Mesothelial cell of epicardium (in vitro differentiated cells): ENCODE measurements around the gene PRKACG. TPM values are rescaled to one million over a fixed set of nuclear protein-coding genes. Genes with fewer than 3 reads are reported as not detected.

Experiments
- DNase-seq, 2 experiments: peaks; one replicate each; pipeline ENCODE4 v3.0.0; 2021; ENCODE audit warnings: low spot score in 2 of 2; ENCODE audit not compliant: unreplicated experiment in 2 of 2
- H3K27ac Mint-ChIP-seq: 2 replicates; pipeline ENCODE4 v1.8.0; 2021; ENCODE audit warnings: mixed read lengths
- H3K27me3 Mint-ChIP-seq: 2 replicates; pipeline ENCODE4 v1.8.0; 2021; ENCODE audit warnings: low read depth, mixed read lengths
- H3K36me3 Mint-ChIP-seq: 2 replicates; pipeline ENCODE4 v1.8.0; 2021; ENCODE audit warnings: mixed read lengths
- H3K4me1 Mint-ChIP-seq: 2 replicates; pipeline ENCODE4 v1.8.0; 2021; ENCODE audit warnings: mixed read lengths
- H3K4me3 Mint-ChIP-seq: 2 replicates; pipeline ENCODE4 v1.8.0; 2021; ENCODE audit warnings: mild to moderate bottlenecking, moderate library complexity, mixed read lengths
- H3K9me3 Mint-ChIP-seq: 2 replicates; pipeline ENCODE4 v1.8.0; 2021; ENCODE audit warnings: mixed read lengths
- total RNA-seq: library from RNA; stranded (reverse); gene quantifications from 3 replicates; pipeline ENCODE4 v1.2.1, GENCODE V29; 2021
- TF ChIP-seq, protein P1 (sequence below): fragments of 200-600 bp; sonication (generic); IDR thresholded peaks from one replicate; pipeline ENCODE4 v1.5.0; 2021; ENCODE audit warnings: antibody characterized with exemption; ENCODE audit not compliant: unreplicated experiment

PRKACG gene
- total RNA-seq, 1 donor from 2014 or later, result not detected

DNA sequence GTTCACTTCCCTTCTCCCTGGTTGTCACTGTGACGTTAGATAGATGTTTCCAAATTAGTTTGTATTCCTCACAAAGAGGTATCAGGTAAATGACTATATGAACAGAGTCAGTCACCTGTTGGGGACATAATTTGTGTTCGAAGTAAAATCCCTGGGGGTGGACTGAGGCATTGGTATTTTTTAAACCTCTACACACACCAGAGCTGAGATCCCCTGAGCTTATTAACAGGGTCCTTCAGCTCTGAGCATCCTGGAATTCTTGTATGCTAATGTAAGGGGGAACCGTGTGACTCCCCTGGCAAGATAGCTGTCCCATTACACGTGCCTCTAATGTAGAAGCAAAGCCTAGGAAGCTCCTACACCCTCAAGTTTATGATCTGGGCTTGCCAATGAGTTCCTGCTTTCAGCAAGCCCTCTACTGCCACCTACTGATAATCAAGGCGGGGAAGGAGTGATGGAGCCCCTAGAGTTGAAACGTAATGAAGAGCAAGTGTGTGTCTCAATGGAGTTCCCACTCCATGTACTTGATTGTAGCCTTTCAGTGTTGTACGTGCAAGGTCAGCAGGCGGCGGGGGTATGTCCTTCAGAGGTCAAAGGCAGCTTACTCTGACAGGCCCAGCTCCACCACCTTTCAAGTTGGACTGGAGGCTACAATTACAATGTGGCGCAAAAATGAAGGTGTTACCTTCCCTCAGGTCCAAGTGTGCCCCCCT is 14.4 kb downstream of the PRKACG start:
- peaks cover 3% of the 10 kb centered on the region for H3K4me1 Mint-ChIP-seq
- no peak overlapping the region for H3K27ac Mint-ChIP-seq
- H3K4me3 Mint-ChIP-seq, result no peak overlapping the region
- peak in 1 of 2 experiments; percentile 63 for DNase-seq
- peaks cover 10% of the 10 kb centered on the region for H3K27me3 Mint-ChIP-seq
- TF ChIP-seq, protein P1, sequence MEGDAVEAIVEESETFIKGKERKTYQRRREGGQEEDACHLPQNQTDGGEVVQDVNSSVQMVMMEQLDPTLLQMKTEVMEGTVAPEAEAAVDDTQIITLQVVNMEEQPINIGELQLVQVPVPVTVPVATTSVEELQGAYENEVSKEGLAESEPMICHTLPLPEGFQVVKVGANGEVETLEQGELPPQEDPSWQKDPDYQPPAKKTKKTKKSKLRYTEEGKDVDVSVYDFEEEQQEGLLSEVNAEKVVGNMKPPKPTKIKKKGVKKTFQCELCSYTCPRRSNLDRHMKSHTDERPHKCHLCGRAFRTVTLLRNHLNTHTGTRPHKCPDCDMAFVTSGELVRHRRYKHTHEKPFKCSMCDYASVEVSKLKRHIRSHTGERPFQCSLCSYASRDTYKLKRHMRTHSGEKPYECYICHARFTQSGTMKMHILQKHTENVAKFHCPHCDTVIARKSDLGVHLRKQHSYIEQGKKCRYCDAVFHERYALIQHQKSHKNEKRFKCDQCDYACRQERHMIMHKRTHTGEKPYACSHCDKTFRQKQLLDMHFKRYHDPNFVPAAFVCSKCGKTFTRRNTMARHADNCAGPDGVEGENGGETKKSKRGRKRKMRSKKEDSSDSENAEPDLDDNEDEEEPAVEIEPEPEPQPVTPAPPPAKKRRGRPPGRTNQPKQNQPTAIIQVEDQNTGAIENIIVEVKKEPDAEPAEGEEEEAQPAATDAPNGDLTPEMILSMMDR, result peak; percentile 60
- H3K9me3 Mint-ChIP-seq, result no peaks in the 10 kb centered on the region
- no peaks in the 10 kb centered on the region for H3K36me3 Mint-ChIP-seq

DNA sequence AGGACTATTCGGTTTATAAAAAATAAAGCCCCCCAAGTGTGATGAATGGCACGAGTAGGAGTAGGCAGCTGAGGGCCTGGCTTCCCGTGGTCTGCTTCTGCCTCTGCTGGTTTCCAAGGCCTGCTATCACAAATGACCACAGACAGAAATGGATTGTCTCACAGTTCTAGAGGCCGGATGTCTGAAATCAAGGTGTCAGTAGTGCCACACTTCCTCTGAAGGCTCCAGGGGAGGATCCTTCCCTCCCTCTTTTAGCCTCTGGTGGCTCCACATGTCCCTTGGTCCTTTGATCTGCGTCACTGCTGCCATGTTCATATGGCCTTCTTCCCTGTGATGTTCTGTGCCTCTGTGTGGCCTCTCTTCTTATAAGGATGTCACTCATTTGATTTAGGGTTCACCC is 15.1 kb downstream of the PRKACG start:
- DNase-seq, result no peak
- Mint-ChIP-seq H3K27me3 (peaks cover 10% of the 10 kb centered on the region), H3K4me1 (peaks cover 3% of the 10 kb centered on the region), H3K27ac (no peak overlapping the region), H3K36me3 (no peaks in the 10 kb centered on the region), H3K9me3 (no peaks in the 10 kb centered on the region), H3K4me3 (no peak overlapping the region)
- TF ChIP-seq, protein P1, result no peak

DNA sequence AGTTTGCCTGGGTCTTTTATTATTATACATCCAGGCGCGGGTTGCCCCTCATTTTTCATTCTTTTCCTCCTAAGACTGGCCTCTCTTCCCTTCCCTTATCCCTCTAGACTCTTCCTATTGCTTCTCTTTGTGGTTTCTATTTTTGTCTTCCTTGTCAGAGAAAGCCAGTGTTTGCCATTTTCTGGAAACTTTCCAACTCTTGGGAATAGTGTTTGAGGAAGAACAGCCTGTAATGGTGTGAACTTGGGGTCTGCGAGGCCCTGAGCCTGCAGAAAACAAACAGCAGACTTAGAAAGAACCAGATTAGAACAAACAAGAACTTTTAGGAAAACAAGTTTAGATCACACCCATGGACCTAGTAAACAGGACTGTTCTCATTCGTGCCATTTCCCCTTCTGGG is 15.5 kb downstream of the PRKACG start:
- peaks cover 3% of the 10 kb centered on the region for H3K4me1 Mint-ChIP-seq
- no peaks in the 10 kb centered on the region for H3K9me3 Mint-ChIP-seq
- no peaks in the 10 kb centered on the region for H3K36me3 Mint-ChIP-seq
- no peak for DNase-seq
- no peak overlapping the region for H3K27ac Mint-ChIP-seq
- peaks cover 10% of the 10 kb centered on the region for H3K27me3 Mint-ChIP-seq
- no peak overlapping the region for H3K4me3 Mint-ChIP-seq
- TF ChIP-seq, protein P1, result no peak

DNA sequence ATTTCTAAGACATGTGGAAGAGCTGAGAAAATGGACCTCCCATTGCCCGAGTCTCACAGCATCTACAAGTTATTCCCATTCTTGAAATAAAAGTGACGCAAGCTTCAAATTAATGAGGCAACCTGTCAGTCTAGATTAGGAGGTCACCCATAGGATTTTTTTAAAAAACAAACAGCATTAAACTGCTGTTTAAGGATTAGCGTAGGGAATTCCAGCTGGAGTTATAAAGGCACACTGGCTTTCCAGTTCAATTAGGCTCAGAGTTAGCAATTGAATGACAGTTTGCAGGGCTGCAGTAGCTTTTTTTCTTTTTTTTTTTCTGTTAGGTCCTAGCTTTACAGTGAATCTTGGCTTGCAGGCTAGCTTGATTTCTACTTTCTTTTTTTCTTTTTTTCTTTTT is 16.2 kb downstream of the PRKACG start:
- no peak overlapping the region for H3K27ac Mint-ChIP-seq
- H3K4me1 Mint-ChIP-seq, result peaks cover 3% of the 10 kb centered on the region
- no peaks in the 10 kb centered on the region for H3K9me3 Mint-ChIP-seq
- H3K4me3 Mint-ChIP-seq, result no peak overlapping the region
- H3K27me3 Mint-ChIP-seq, result peaks cover 8% of the 10 kb centered on the region
- no peaks in the 10 kb centered on the region for H3K36me3 Mint-ChIP-seq
- TF ChIP-seq, protein P1, result no peak
- no peak for DNase-seq

DNA sequence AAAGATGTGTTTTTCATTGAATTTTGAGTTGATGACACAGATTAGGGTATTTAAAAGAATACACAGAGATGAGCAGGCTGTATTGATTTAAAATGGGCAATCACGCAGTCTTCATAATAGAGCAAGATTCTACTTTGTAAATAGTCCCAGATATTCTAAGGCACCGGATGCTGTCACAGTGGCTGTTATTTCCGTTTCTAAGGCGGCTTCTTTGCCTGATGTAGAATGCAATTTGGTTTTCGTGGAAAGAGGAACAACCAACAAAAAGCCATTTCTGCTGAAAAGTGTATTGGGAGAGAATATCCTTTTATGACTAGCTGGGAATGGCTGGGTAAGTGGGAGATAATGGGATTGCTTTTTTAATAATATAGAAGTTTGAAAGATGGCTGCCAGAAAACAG is 17.5 kb downstream of the PRKACG start:
- peaks cover 8% of the 10 kb centered on the region for H3K27me3 Mint-ChIP-seq
- H3K27ac Mint-ChIP-seq, result no peak overlapping the region
- TF ChIP-seq, protein P1, result no peak
- H3K4me3 Mint-ChIP-seq, result no peak overlapping the region
- H3K4me1 Mint-ChIP-seq, result peaks cover 3% of the 10 kb centered on the region
- no peaks in the 10 kb centered on the region for H3K9me3 Mint-ChIP-seq
- H3K36me3 Mint-ChIP-seq, result no peaks in the 10 kb centered on the region
- no peak for DNase-seq
